T-helper 1 cell treated with Interleukin-12 subunit alpha and Interleukin-12 subunit beta and Interleukin-4 antibody, amounts not matched to agents 30 μg/mL and 1 μg/mL, for 36 hours (primary cell): ENCODE data around the gene ZNF117.
"Not testable (repeated sequence)": the region's sequence is repeated elsewhere in the genome, so short reads cannot be mapped to it uniquely, and the experiment has no call there.

Source experiments
- H3K27ac Mint-ChIP-seq: one replicate; pipeline ENCODE4 v1.8.0; 2021; ENCODE audit warnings: mild to moderate bottlenecking, mixed read lengths
- H3K27me3 Mint-ChIP-seq: one replicate; pipeline ENCODE4 v1.8.0; 2021; ENCODE audit warnings: low read depth, mixed read lengths
- H3K36me3 Mint-ChIP-seq: one replicate; pipeline ENCODE4 v1.8.0; 2021; ENCODE audit warnings: low read depth, mixed read lengths
- H3K4me1 Mint-ChIP-seq: one replicate; pipeline ENCODE4 v1.8.0; 2021; ENCODE audit warnings: low read depth, mixed read lengths
- H3K4me3 Mint-ChIP-seq: one replicate; pipeline ENCODE4 v1.8.0; 2021; ENCODE audit warnings: mild to moderate bottlenecking, moderate library complexity, mixed read lengths
- H3K9me3 Mint-ChIP-seq: one replicate; pipeline ENCODE4 v1.8.0; 2021; ENCODE audit warnings: mixed read lengths

The ZNF117 gene

GRCh38 chr7:64951250-64951848, 39.5 kb downstream of the ZNF117 start:
- no peak overlapping the region for H3K4me3 Mint-ChIP-seq
- H3K36me3 Mint-ChIP-seq, result no peaks in the 10 kb centered on the region
- H3K9me3 Mint-ChIP-seq, result no peaks in the 10 kb centered on the region
- peaks cover 26% of the 10 kb centered on the region for H3K27me3 Mint-ChIP-seq
- H3K4me1 Mint-ChIP-seq, result no peaks in the 10 kb centered on the region
- H3K27ac Mint-ChIP-seq, result no peak overlapping the region

GRCh38 chr7:64950673-64951072, 40.2 kb downstream of the ZNF117 start:
- not testable (repeated sequence) for H3K36me3 Mint-ChIP-seq, H3K27ac Mint-ChIP-seq

GRCh38 chr7:64948774-64949173, 42.1 kb downstream of the ZNF117 start:
- H3K27ac Mint-ChIP-seq, H3K36me3 Mint-ChIP-seq, H3K9me3 Mint-ChIP-seq, H3K4me1 Mint-ChIP-seq, H3K4me3 Mint-ChIP-seq: not testable (repeated sequence)
- H3K27me3 Mint-ChIP-seq, result peaks cover 31% of the 10 kb centered on the region

More at GRCh38 chr7:64950673-64951072, 40.2 kb downstream of the ZNF117 start:
- H3K4me3 Mint-ChIP-seq, H3K9me3 Mint-ChIP-seq, H3K4me1 Mint-ChIP-seq: not testable (repeated sequence)
- peaks cover 31% of the 10 kb centered on the region for H3K27me3 Mint-ChIP-seq

- H3K4me1 Mint-ChIP-seq, result no peaks in the 10 kb centered on the region
- H3K9me3 Mint-ChIP-seq, result no peaks in the 10 kb centered on the region
- H3K27ac Mint-ChIP-seq, result no peak overlapping the region
- H3K27me3 Mint-ChIP-seq, result peaks cover 31% of the 10 kb centered on the region
- no peak overlapping the region for H3K4me3 Mint-ChIP-seq
- H3K36me3 Mint-ChIP-seq, result no peaks in the 10 kb centered on the region
Measured at GRCh38 chr7:64947252-64948000, 43.4 kb downstream of the ZNF117 start.

- Mint-ChIP-seq H3K4me3 (no peak overlapping the region), H3K27ac (no peak overlapping the region), H3K36me3 (no peaks in the 10 kb centered on the region), H3K9me3 (no peaks in the 10 kb centered on the region), H3K27me3 (peaks cover 31% of the 10 kb centered on the region), H3K4me1 (no peaks in the 10 kb centered on the region)
Measured at GRCh38 chr7:64946772-64947171, 44.1 kb downstream of the ZNF117 start.

GRCh38 chr7:64945503-64946175, 45.2 kb downstream of the ZNF117 start:
- H3K36me3 Mint-ChIP-seq, result no peaks in the 10 kb centered on the region
- H3K4me3 Mint-ChIP-seq, result no peak overlapping the region
- H3K27ac Mint-ChIP-seq, result no peak overlapping the region
- H3K9me3 Mint-ChIP-seq, result no peaks in the 10 kb centered on the region
- H3K4me1 Mint-ChIP-seq, result no peaks in the 10 kb centered on the region
- peaks cover 31% of the 10 kb centered on the region for H3K27me3 Mint-ChIP-seq

DNA sequence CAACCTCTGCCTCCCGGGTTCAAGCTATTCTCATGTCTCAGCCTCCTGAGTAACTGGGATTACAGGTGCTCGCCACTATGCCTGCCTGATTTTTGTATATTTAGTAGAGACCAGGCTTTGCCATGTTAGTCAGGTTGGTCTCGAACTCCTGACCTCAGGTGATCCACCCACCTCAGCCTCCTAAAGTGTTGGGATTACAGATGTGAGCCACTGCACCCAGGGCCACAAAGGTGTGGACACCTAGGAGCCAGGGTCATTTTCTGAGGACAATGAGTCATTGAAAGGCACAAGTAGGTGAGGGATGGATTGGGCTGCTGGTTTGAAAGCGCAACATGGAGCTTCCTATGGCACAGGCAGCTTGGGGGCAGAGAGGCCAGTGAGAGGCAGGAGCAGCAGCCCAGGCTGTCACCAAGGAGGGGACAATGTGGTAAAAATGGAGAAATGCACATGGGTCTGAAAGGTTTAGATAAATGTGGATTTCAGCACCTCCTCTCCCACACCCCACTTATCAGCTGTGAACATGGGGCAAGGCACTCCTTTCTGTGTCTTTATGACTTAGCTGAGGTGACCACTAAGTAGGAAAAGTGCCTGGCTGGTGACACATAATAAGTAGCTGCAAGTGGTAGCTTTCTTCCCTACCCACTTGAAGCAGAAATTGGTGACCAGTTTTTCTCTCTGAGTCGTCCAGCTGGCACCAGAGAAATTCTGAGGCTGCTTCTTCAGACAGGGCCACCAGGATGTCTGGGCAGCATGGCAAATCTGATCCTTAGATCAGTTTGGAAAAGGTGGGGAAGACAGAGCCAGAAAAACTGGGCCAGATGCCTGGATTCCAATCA, 46.0 kb downstream of the ZNF117 start:
- H3K4me1 Mint-ChIP-seq, H3K4me3 Mint-ChIP-seq, H3K36me3 Mint-ChIP-seq, H3K27ac Mint-ChIP-seq, H3K9me3 Mint-ChIP-seq: not testable (repeated sequence)
- peaks cover 31% of the 10 kb centered on the region for H3K27me3 Mint-ChIP-seq

- not testable (repeated sequence) for H3K4me3 Mint-ChIP-seq, H3K36me3 Mint-ChIP-seq, H3K27me3 Mint-ChIP-seq, H3K27ac Mint-ChIP-seq, H3K4me1 Mint-ChIP-seq
- H3K9me3 Mint-ChIP-seq, result peaks cover 21% of the 10 kb centered on the region
Measured at GRCh38 chr7:64940021-64940420, 50.8 kb downstream of the ZNF117 start.

DNA sequence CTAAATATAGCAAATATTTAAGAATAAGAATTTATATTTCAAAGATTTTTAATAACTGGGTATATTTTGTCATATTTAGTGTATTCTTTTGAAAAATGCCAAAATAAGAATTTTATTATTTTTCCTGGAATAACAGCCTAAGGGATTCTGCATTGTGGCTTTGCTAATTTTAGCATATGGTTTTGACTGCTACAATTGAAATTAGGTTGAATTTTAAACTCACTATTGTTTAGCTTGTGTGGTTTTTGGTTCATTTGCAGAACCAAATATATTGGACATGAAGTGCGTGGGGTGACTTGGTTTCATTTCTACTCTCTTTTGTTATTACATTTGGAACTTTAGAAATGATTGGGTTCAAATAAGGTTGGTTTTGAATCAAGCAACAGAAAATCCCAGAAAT, 52.3 kb downstream of the ZNF117 start:
- Mint-ChIP-seq H3K36me3 (peaks cover 2% of the 10 kb centered on the region), H3K27me3 (no peaks in the 10 kb centered on the region), H3K4me1 (no peaks in the 10 kb centered on the region), H3K27ac (no peak overlapping the region), H3K9me3 (peaks cover 27% of the 10 kb centered on the region), H3K4me3 (no peak overlapping the region)

DNA sequence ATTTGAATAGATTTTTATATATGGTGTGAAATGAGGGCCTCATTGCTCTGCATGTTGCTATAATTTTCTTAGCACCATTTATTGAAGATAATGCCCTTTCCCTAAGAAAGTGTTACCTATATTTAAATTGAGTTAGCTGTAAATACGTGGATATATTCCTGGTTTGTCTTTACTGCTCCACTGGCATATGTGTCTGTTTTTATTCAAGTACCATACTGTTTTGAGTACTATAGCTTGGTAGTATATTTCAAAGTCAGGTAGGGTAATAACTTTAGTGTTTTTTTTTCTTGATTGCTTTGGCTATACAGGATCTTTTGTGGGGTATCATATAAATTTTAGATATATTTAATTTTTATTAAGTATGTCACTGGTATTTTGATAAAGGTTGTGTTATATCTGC, 56.4 kb downstream of the ZNF117 start:
- H3K27ac Mint-ChIP-seq, result no peak overlapping the region
- H3K36me3 Mint-ChIP-seq, result peaks cover 8% of the 10 kb centered on the region
- H3K27me3 Mint-ChIP-seq, result no peaks in the 10 kb centered on the region
- no peaks in the 10 kb centered on the region for H3K4me1 Mint-ChIP-seq
- H3K4me3 Mint-ChIP-seq, result no peak overlapping the region
- peaks cover 34% of the 10 kb centered on the region for H3K9me3 Mint-ChIP-seq

- H3K4me3 Mint-ChIP-seq, H3K27me3 Mint-ChIP-seq, H3K27ac Mint-ChIP-seq, H3K4me1 Mint-ChIP-seq: not testable (repeated sequence)
- H3K9me3 Mint-ChIP-seq, result peaks cover 61% of the 10 kb centered on the region
- H3K36me3 Mint-ChIP-seq, result peaks cover 54% of the 10 kb centered on the region
Measured at GRCh38 chr7:64928252-64929187, 62.3 kb downstream of the ZNF117 start.
